ENCODE results near the gene IQCE. TPM values are rescaled to one million over a fixed set of nuclear protein-coding genes. Genes with fewer than 3 reads are reported as not detected.
"Not testable (repeated sequence)": the region's sequence is repeated elsewhere in the genome, so short reads cannot be mapped to it uniquely, and the experiment has no call there.

Gene IQCE
- total and polyA plus RNA-seq, 2 donors (not counting 1 experiment from before 2014, with no cell fraction given), result 3.5 to 9.5 TPM

GRCh38 chr7:2589341-2589740 is 30.6 kb downstream of the IQCE start:
- Histone ChIP-seq H3K4me2 (replicated peaks; ENCODE audit: low read depth, low read length, poor library complexity, severe bottlenecking) (no peak overlapping the region), H2AFZ (ENCODE audit: insufficient read depth, low read depth, low read length, poor library complexity, severe bottlenecking) (no peak overlapping the region), H3K4me3 (ENCODE audit: control extremely low read depth in 1 of 5, extremely low read depth in 1 of 5, insufficient read depth in 1 of 5, low read depth in 2 of 5, low read length in 4 of 5) (no peak overlapping the region), H3K36me3 (replicated peaks in 1 of 2; ENCODE audit: control extremely low read depth in 1 of 2, control insufficient read depth in 1 of 2, extremely low read depth in 1 of 2, insufficient read depth in 2 of 2, low read length in 1 of 2) (peaks cover 1 to 2% of the 10 kb centered on the region in 2 experiments), H3K79me2 (ENCODE audit: control insufficient read depth, insufficient read depth, low read length) (no peaks in the 10 kb centered on the region), H3K9ac (ENCODE audit: low read length) (no peak overlapping the region), H3K27ac (ENCODE audit: low read length in 2 of 2) (no peak overlapping the region), H3K4me1 (ENCODE audit: control insufficient read depth in 2 of 2, insufficient read depth in 2 of 2, low read length in 2 of 2) (no peaks in the 10 kb centered on the region), H3K9me3 (ENCODE audit: control extremely low read depth in 1 of 3, control insufficient read depth in 2 of 3, insufficient read depth in 1 of 3, low read length in 2 of 3) (no peaks in the 10 kb centered on the region), H3K27me3 (replicated peaks in 1 of 4; ENCODE audit: control extremely low read depth in 1 of 4, control insufficient read depth in 3 of 4, insufficient read depth in 4 of 4, low read length in 3 of 4) (no peaks in the 10 kb centered on the region), H4K20me1 (ENCODE audit: control insufficient read depth, insufficient read depth, low read length, poor library complexity, severe bottlenecking) (no peaks in the 10 kb centered on the region)
- CTCF ChIA-PET, result no interaction called here
- H3K27ac Mint-ChIP-seq, result no peak overlapping the region
- TF ChIP-seq EZH2 (IDR thresholded peaks at IDR 0.05; ENCODE audit: borderline replicate concordance, insufficient read depth, low read depth, low read length, poor library complexity, severe bottlenecking) (no peak), CTCF (IDR thresholded peaks at IDR 0.05) (no peak)
- no peak for ATAC-seq (ENCODE audit: low read depth)
- H3K9me3 Mint-ChIP-seq (ENCODE audit: insufficient read depth), result no peaks in the 10 kb centered on the region
- no peaks in the 10 kb centered on the region for H3K27me3 Mint-ChIP-seq
- H3K4me1 Mint-ChIP-seq, result no peaks in the 10 kb centered on the region
- DNase-seq, result no peak
- intact Hi-C loops (cut with micrococcal nuclease), result no loop called here
- WGBS (ENCODE audit: insufficient coverage), result over 99% methylated on average over 14 of the region's 16 CpGs
- POLR2A ChIA-PET, result interaction anchor here (0.6 kb wide), 1 partner anchor 117 kb away, joined by 3 read pairs; no protein-coding TSS in a partner anchor
- no peak overlapping the region for H3K4me3 Mint-ChIP-seq

DNA sequence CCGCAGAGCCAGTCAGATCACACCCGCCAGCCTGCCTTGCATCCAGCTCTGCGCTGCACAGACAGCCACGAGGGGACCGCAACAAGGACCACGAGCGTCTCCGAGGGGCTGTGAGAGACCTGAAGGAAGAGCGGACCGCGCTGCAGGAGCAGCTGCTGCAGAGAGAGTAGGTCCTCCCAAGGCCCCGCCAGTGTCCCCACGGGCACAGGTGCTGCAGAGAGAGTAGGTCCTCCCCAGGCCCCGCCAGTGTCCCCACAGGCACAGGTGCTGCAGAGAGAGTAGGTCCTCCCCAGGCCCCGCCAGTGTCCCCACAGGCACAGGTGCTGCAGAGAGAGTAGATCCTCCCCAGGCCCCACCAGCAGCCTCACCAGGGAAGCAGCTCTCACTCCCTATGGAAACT is 31.2 kb downstream of the IQCE start:
- 89% methylated on average over 14 of the region's 15 CpGs for WGBS (ENCODE audit: insufficient coverage)
- H2AFZ ChIP-seq (ENCODE audit: insufficient read depth, low read depth, low read length, poor library complexity, severe bottlenecking); H3K27ac ChIP-seq (ENCODE audit: low read length in 2 of 2); H3K4me1 Mint-ChIP-seq; ATAC-seq (ENCODE audit: low read depth); H3K27me3 Mint-ChIP-seq; H4K20me1 ChIP-seq (ENCODE audit: control insufficient read depth, insufficient read depth, low read length, poor library complexity, severe bottlenecking); H3K9me3 Mint-ChIP-seq (ENCODE audit: insufficient read depth); H3K27ac Mint-ChIP-seq; H3K4me3 ChIP-seq (ENCODE audit: control extremely low read depth in 1 of 5, extremely low read depth in 1 of 5, insufficient read depth in 1 of 5, low read depth in 2 of 5, low read length in 4 of 5); H3K9me3 ChIP-seq (ENCODE audit: control extremely low read depth in 1 of 3, control insufficient read depth in 2 of 3, insufficient read depth in 1 of 3, low read length in 2 of 3); H3K4me1 ChIP-seq (ENCODE audit: control insufficient read depth in 2 of 2, insufficient read depth in 2 of 2, low read length in 2 of 2); H3K4me2 ChIP-seq (replicated peaks; ENCODE audit: low read depth, low read length, poor library complexity, severe bottlenecking); H3K9ac ChIP-seq (ENCODE audit: low read length); DNase-seq; H3K27me3 ChIP-seq (replicated peaks in 1 of 4; ENCODE audit: control extremely low read depth in 1 of 4, control insufficient read depth in 3 of 4, insufficient read depth in 4 of 4, low read length in 3 of 4); intact Hi-C loops (cut with micrococcal nuclease); H3K36me3 ChIP-seq (replicated peaks in 1 of 2; ENCODE audit: control extremely low read depth in 1 of 2, control insufficient read depth in 1 of 2, extremely low read depth in 1 of 2, insufficient read depth in 2 of 2, low read length in 1 of 2); H3K4me3 Mint-ChIP-seq; H3K79me2 ChIP-seq (ENCODE audit: control insufficient read depth, insufficient read depth, low read length); CTCF ChIA-PET: not testable (repeated sequence)
- POLR2A ChIA-PET, result interaction anchor here (0.6 kb wide), 1 partner anchor 117 kb away, joined by 3 read pairs; no protein-coding TSS in a partner anchor
